T-cell (primary cell): ENCODE results near the gene LSM12. TPM values are rescaled to one million over a fixed set of nuclear protein-coding genes. Genes with fewer than 3 reads are reported as not detected.
"Not testable (repeated sequence)": the region's sequence is repeated elsewhere in the genome, so short reads cannot be mapped to it uniquely, and the experiment has no call there.

ENCODE experiments used
- ATAC-seq, 4 experiments: fragments of 200-7000 bp in 3 of 4; fragments of 150-1000 bp in 1 of 4; cut with Tn5 transposase; replicated peaks in 1 of 4; 1 replicate in 3 of 4; 2 replicates in 1 of 4; pipeline ENCODE4 v1.10.0; 2021; ENCODE audit warnings: moderate library complexity in 3 of 4, mild to moderate bottlenecking in 2 of 4, moderate number of reproducible peaks in 1 of 4
- CTCF ChIA-PET, 2 donors: fragments of 300-600 bp; sonication (Branson Sonifier 250); formaldehyde crosslinking; loops; one replicate each; lab custom pipeline; 2022; ENCODE audit warnings: antibody characterized with exemption in 2 of 2; lab: Charles Lee
- POLR2A ChIA-PET, 2 donors: fragments of 300-600 bp; sonication (Branson Sonifier 250); formaldehyde crosslinking; loops; one replicate each; lab custom pipeline; 2022; ENCODE audit warnings: antibody characterized with exemption in 2 of 2; lab: Charles Lee
- DNase-seq, 35 experiments: peaks; one replicate each; pipeline versions ENCODE4 v3.0.0 to v3.0.0-alpha.2; 2013 to 2023
- H3K27ac ChIP-seq: one replicate; pipeline ENCODE4 v1.5.1; 2013; ENCODE audit warnings: low read length
- H3K27me3 ChIP-seq, 2 experiments: replicated peaks in 1 of 2; 1 replicate in 1 of 2; 2 replicates in 1 of 2; pipeline versions ENCODE4 v1.6.1 to v1.7.0; 2013; ENCODE audit warnings: low read length in 1 of 2, mixed read lengths in 1 of 2; ENCODE audit not compliant: control insufficient read depth in 2 of 2, insufficient read depth in 2 of 2; ENCODE audit errors: extremely low read depth in 1 of 2
- H3K36me3 ChIP-seq, 2 donors: 1 replicate in 1 of 2; 2 replicates in 1 of 2; pipeline versions ENCODE4 v1.6.1 to v1.7.0; 2013; ENCODE audit warnings: low read length in 1 of 2; ENCODE audit not compliant: control insufficient read depth in 2 of 2, insufficient read depth in 1 of 2; ENCODE audit errors: extremely low read depth in 1 of 2
- H3K4me1 ChIP-seq, 2 experiments: 1 replicate in 1 of 2; 2 replicates in 1 of 2; pipeline versions ENCODE4 v1.6.1 to v1.7.0; 2013; ENCODE audit warnings: low read length in 2 of 2, mixed read lengths in 1 of 2; ENCODE audit not compliant: insufficient read depth in 2 of 2, control insufficient read depth in 1 of 2; ENCODE audit errors: extremely low read depth in 1 of 2
- H3K4me3 ChIP-seq, 2 donors: 1 replicate in 1 of 2; 2 replicates in 1 of 2; pipeline versions ENCODE4 v1.5.1 to v1.7.0; 2013; ENCODE audit warnings: mild to moderate bottlenecking in 2 of 2, low read length in 1 of 2, moderate library complexity in 1 of 2; ENCODE audit not compliant: control insufficient read depth in 1 of 2; ENCODE audit errors: extremely low read depth in 1 of 2
- H3K9me3 ChIP-seq: 2 replicates; pipeline ENCODE4 v1.7.0; 2013
- H3K27ac Mint-ChIP-seq, 2 donors: one replicate each; pipeline ENCODE4 v1.8.0; 2020 to 2021; ENCODE audit warnings: mild to moderate bottlenecking in 2 of 2, mixed read lengths in 2 of 2
- H3K27me3 Mint-ChIP-seq, 2 donors: one replicate each; pipeline ENCODE4 v1.8.0; 2021 to 2022; ENCODE audit warnings: mixed read lengths in 2 of 2
- H3K36me3 Mint-ChIP-seq: one replicate; pipeline ENCODE4 v1.8.0; 2021; ENCODE audit warnings: mixed read lengths
- H3K4me1 Mint-ChIP-seq, 3 donors: one replicate each; pipeline ENCODE4 v1.8.0; 2020 to 2022; ENCODE audit warnings: mixed read lengths in 3 of 3, mild to moderate bottlenecking in 1 of 3
- H3K4me3 Mint-ChIP-seq, 3 donors: one replicate each; pipeline ENCODE4 v1.8.0; 2020 to 2022; ENCODE audit warnings: mild to moderate bottlenecking in 3 of 3, mixed read lengths in 3 of 3, moderate library complexity in 3 of 3
- H3K9me3 Mint-ChIP-seq, 3 donors: one replicate each; pipeline ENCODE4 v1.8.0; 2020 to 2022; ENCODE audit warnings: mixed read lengths in 3 of 3
- WGBS: methylation state at CpG from one replicate; pipeline ENCODE4 v1.1.5; 2013; ENCODE audit warnings: missing lambda C conversion rate; ENCODE audit not compliant: insufficient coverage; 5-methylcytosine and 5-hydroxymethylcytosine counted together
- total RNA-seq, 35 experiments: library from RNA in 6 of 35; stranded (reverse) in 6 of 35; fragments of 120-200 nt in 1 of 35; gene quantifications; one replicate each; pipeline versions ENCODE4 v1.2.1 to v1.2.4 and lab custom pipeline; 2013 to 2026

The LSM12 gene
- total RNA-seq, 5 donors from 2014 or later (not counting 1 experiment from before 2014, with no cell fraction given): 29.4 to 39.0 (median 37.1) TPM

GRCh38 chr17:44038604-44039011, 27.9 kb downstream of the LSM12 start:
- ATAC-seq (no peak), DNase-seq (no peak)
- Mint-ChIP-seq H3K4me3 (no peak overlapping the region), H3K9me3 (no peaks in the 10 kb centered on the region), H3K27me3 (no peaks in the 10 kb centered on the region), H3K27ac (no peak overlapping the region), H3K4me1 (peaks cover 16 to 19% (median 17%) of the 10 kb centered on the region in 3 donors), H3K36me3 (peaks cover 30% of the 10 kb centered on the region)
- ChIA-PET CTCF (interaction anchor here in 1 of 2 donors (0.5 kb wide), 1 partner anchor 155 kb away, joined by 5 read pairs; no protein-coding TSS in a partner anchor), POLR2A (no interaction called here)
- no peaks in the 10 kb centered on the region for H3K4me1 ChIP-seq
- no peaks in the 10 kb centered on the region for H3K27me3 ChIP-seq
- no peak overlapping the region for H3K4me3 ChIP-seq
- H3K9me3 ChIP-seq: no peaks in the 10 kb centered on the region
- 100% methylated on average over 1 of the region's 3 CpGs for WGBS
- peaks cover 6 to 43% of the 10 kb centered on the region in 2 donors for H3K36me3 ChIP-seq
- no peak overlapping the region for H3K27ac ChIP-seq

DNA sequence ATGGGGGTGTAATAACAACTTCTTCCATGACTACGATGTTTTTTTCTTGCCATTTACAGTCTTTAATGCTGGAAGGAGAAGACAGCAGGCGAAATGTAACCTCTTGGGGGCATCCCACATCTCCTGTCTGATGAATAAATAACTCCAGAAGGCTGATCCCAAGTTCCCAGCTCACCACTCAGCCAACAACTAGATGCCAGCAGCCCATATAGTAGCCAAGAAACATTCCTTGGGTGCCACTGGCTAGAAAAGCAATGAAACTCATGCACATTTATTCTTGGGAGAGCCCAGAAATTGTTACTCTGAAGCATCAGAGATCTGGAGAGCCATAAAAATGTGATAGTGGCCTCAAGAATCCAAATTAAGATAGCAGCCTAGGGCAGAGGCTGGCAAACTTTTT, 29.0 kb downstream of the LSM12 start:
- Mint-ChIP-seq H3K36me3 (peaks cover 32% of the 10 kb centered on the region), H3K4me3 (no peak overlapping the region), H3K4me1 (peaks cover 17 to 19% (median 17%) of the 10 kb centered on the region in 3 donors), H3K27ac (no peak overlapping the region), H3K27me3 (no peaks in the 10 kb centered on the region), H3K9me3 (no peaks in the 10 kb centered on the region)
- ATAC-seq: no peak
- no peaks in the 10 kb centered on the region for H3K27me3 ChIP-seq
- no peak overlapping the region for H3K27ac ChIP-seq
- H3K4me3 ChIP-seq: no peak overlapping the region
- WGBS: no CpG with 5 or more reads among the region's 2 CpGs
- no peaks in the 10 kb centered on the region for H3K4me1 ChIP-seq
- no peaks in the 10 kb centered on the region for H3K9me3 ChIP-seq
- ChIA-PET CTCF (interaction anchor here in 1 of 2 donors (0.7 kb wide), 1 partner anchor 28 kb away, joined by 4 read pairs; no protein-coding TSS in a partner anchor), POLR2A (no interaction called here)
- peaks cover 9 to 48% of the 10 kb centered on the region in 2 donors for H3K36me3 ChIP-seq
- DNase-seq: no peak

GRCh38 chr17:44034688-44035087, 31.8 kb downstream of the LSM12 start:
- CTCF ChIA-PET: not testable (repeated sequence)

DNA sequence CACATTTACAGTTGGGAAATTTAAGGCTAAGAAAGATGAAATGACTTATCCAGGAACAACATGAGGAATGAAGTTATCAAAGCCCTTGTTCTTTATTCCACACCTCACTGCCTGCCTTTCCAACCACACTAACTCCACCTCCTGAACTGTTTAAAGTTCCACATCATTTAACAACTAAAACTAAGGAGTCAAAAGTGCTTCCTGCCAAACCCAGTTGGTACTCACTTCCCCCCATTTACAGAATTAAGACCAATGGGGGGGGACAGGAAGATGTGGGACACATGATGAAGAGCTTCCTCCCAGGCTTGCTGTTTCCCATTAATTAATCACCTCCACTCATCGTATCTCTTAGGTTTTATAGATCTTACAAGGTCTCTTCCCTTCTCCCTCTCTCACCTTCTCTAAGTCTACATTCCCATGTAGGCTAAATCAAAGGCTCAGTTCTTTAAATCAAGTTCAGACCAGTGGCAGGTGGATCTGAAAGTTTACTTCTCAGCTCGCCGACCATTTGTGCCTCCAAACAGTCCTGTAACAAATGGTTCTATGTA, 32.5 kb downstream of the LSM12 start:
- ChIA-PET POLR2A (no interaction called here), CTCF (interaction anchor here in 1 of 2 donors (0.6 kb wide), 1 partner anchor 28 kb away, joined by 3 read pairs; no protein-coding TSS in a partner anchor)
- DNase-seq: no peak
- H3K9me3 Mint-ChIP-seq: no peaks in the 10 kb centered on the region
- WGBS: 83% methylated on average over 1 of the region's 3 CpGs
- peaks cover 29% of the 10 kb centered on the region for H3K36me3 Mint-ChIP-seq
- Histone ChIP-seq H3K27me3 (no peaks in the 10 kb centered on the region), H3K4me1 (no peaks in the 10 kb centered on the region), H3K27ac (no peak overlapping the region), H3K4me3 (no peak overlapping the region), H3K36me3 (peaks cover 14 to 50% of the 10 kb centered on the region in 2 donors), H3K9me3 (no peaks in the 10 kb centered on the region)
- no peak for ATAC-seq
- no peaks in the 10 kb centered on the region for H3K27me3 Mint-ChIP-seq
- no peak overlapping the region for H3K4me3 Mint-ChIP-seq
- no peak overlapping the region for H3K27ac Mint-ChIP-seq
- H3K4me1 Mint-ChIP-seq: peaks cover 5 to 9% (median 7%) of the 10 kb centered on the region in 3 donors

More at GRCh38 chr17:44034688-44035087, 31.8 kb downstream of the LSM12 start:
- H3K4me3 ChIP-seq, DNase-seq, H3K27ac Mint-ChIP-seq, H3K4me1 Mint-ChIP-seq, H3K4me3 Mint-ChIP-seq, H3K4me1 ChIP-seq, POLR2A ChIA-PET, H3K27ac ChIP-seq, H3K9me3 Mint-ChIP-seq, H3K27me3 ChIP-seq, H3K27me3 Mint-ChIP-seq, ATAC-seq, H3K9me3 ChIP-seq: not testable (repeated sequence)
- WGBS: no CpG with 5 or more reads among the region's 3 CpGs
- peaks cover 11 to 54% of the 10 kb centered on the region in 2 donors for H3K36me3 ChIP-seq
- H3K36me3 Mint-ChIP-seq: peaks cover 32% of the 10 kb centered on the region

GRCh38 chr17:44030482-44030881, 36.0 kb downstream of the LSM12 start:
- no peaks in the 10 kb centered on the region for H3K9me3 Mint-ChIP-seq
- no peak for DNase-seq
- 100% methylated on average over 1 of the region's 3 CpGs for WGBS
- H3K4me1 ChIP-seq: no peaks in the 10 kb centered on the region
- peaks cover 5 to 9% (median 7%) of the 10 kb centered on the region in 3 donors for H3K4me1 Mint-ChIP-seq
- H3K27ac Mint-ChIP-seq: no peak overlapping the region
- H3K4me3 ChIP-seq: no peak overlapping the region
- CTCF ChIA-PET: no interaction called here
- no peak for ATAC-seq
- H3K27me3 Mint-ChIP-seq: no peaks in the 10 kb centered on the region
- no peak overlapping the region for H3K27ac ChIP-seq
- peaks cover 9 to 22% of the 10 kb centered on the region in 2 donors for H3K36me3 ChIP-seq
- no peak overlapping the region for H3K4me3 Mint-ChIP-seq
- H3K27me3 ChIP-seq: no peaks in the 10 kb centered on the region
- H3K9me3 ChIP-seq: no peaks in the 10 kb centered on the region
- POLR2A ChIA-PET: no interaction called here
- H3K36me3 Mint-ChIP-seq: peaks cover 16% of the 10 kb centered on the region

DNA sequence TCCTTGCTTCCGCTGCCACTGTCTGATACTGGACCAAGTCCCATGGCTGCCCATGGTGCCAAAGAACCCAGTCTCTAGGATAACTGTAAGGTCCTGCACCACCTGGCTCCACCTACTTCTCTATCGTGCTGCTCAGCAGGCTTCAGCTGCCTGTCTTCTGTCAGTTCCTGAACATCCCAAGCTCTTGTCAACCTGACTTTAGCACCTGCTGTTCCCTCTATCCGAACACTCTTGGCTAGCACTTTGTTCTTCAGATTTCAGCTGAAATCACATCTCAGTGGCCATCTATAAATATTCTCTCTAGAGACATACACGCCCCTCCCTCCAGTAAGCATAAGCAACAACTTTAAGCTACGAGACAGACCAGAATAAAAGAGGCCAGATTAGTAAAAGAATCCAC, 36.7 kb downstream of the LSM12 start:
- no peaks in the 10 kb centered on the region for H3K27me3 Mint-ChIP-seq
- ATAC-seq (no peak), DNase-seq (no peak)
- H3K4me1 Mint-ChIP-seq: peaks cover 5 to 9% (median 7%) of the 10 kb centered on the region in 3 donors
- H3K9me3 Mint-ChIP-seq: no peaks in the 10 kb centered on the region
- peaks cover 16% of the 10 kb centered on the region for H3K36me3 Mint-ChIP-seq
- H3K36me3 ChIP-seq: peaks cover 13 to 22% of the 10 kb centered on the region in 2 donors
- H3K4me3 ChIP-seq: no peak overlapping the region
- H3K4me3 Mint-ChIP-seq: no peak overlapping the region
- no peaks in the 10 kb centered on the region for H3K4me1 ChIP-seq
- H3K9me3 ChIP-seq: no peaks in the 10 kb centered on the region
- no peak overlapping the region for H3K27ac Mint-ChIP-seq
- no peak overlapping the region for H3K27ac ChIP-seq
- H3K27me3 ChIP-seq: no peaks in the 10 kb centered on the region
- 94% methylated on average over 3 of the region's 5 CpGs for WGBS
- ChIA-PET CTCF (no interaction called here), POLR2A (no interaction called here)
